Activated naive CD8-positive, alpha-beta T cell treated with anti-CD3 and anti-CD28 coated beads, Interleukin-2, amount 50 U/mL, for 16 hours (primary cell): ENCODE data around the gene FOCAD.

Experiments used
- DNase-seq: peaks from one replicate; pipeline ENCODE4 v3.0.0-alpha.2; 2020; ENCODE audit warnings: low read depth, low spot score

The FOCAD gene

DNA sequence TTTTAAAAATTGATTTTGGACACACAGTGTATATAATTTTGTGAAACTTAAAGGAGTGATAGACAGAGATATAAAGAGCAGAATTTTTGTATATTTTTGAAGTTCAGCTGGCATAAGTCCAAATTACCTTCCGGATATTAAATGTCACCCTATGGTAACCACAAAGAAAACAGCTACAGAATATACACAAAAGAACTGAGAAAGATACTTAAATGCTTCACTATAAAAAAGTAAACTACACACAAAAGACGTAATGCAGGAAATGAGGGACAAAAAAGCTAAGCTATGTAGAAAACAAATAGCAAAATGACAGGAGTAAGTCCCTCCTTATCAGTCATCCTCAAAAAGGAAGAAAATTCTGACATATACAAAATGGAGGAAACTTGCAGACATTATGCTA is 318.0 kb downstream of the FOCAD start:
- no peak for DNase-seq

DNA sequence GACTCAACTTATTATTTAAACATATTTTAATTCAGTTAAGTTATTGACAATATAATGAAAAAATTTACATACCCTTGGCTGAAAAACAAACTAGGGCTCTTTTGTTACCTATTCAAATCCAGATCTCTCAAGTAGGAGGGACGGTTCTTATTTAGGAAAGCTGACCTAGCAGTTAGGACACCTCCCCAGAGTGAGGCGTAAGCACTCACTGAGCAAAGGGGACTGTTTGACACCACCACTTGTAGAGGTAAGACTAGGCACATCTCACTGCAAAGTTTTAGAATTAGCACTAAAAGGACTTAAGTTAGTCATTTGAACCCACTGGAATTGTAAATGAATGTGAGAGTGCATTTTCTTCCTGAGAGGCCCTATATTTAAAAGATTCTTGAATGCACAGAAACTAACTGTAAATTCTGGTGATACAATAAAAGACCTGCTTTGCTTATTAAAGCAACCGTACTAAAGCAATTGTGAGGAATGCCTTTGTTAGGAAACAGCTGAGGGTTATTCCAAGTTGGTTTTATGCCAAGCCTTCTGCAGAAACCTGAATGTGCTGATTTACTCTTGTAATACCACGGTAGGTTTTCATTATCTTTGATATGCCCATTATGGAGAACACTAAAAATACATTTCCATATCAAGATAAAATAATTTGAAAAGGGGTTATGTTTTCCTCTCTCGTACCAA is 331.2 kb downstream of the FOCAD start:
- DNase-seq = no peak

DNA sequence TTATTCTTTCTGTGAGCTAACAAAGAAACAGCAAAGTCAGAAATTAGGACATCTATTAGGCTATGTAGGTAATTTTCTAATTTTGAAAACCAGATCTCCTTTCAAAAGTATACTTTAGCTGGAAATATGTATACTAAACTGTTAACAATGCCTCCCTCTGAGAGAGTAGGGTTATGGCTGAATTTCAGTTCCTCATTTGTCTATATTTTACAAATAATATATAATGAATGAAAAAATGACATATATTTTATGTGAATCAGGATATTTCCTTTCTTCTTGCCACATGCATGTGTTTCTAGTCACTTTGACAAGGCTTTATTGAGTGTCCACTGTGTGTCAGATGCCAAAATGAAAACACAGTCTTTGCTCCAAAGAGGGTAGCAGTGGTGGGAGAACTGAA is 331.9 kb downstream of the FOCAD start:
- DNase-seq = no peak

DNA sequence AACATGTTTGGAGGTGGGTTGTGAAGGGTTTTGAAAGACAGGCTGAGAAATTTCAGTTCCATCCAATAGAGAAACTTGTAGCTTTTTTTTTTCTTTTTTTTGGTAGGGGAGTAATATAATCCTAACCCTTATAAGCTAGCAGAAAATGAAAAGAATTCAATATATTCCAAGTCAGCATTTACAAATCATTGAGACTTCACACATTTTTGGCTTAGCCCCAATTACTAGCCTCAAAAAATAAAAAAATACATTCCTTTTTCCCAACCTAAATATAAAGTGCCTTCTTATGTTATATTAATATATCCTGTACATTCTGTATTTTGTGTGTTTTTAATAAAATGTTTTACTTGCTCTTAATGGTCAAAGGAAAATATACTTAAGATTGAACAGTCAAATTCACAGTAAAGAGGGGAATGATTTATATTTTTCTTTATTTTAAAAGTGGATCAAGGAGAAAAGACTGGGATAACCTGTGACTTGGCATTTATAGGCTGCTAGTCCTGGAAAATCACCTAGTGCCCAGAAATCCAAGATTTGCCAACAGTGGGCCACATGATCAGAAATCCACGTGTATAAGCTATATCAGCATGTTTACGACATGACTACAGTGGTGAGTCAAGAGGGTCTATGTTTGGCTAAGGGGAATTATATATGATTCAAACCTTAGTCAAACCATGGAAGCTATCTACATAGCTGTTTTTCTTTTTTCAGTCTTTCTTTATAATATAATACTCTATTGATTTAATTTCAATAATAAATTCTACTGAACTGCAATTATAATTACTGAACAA is 332.8 kb downstream of the FOCAD start:
- DNase-seq = no peak

DNA sequence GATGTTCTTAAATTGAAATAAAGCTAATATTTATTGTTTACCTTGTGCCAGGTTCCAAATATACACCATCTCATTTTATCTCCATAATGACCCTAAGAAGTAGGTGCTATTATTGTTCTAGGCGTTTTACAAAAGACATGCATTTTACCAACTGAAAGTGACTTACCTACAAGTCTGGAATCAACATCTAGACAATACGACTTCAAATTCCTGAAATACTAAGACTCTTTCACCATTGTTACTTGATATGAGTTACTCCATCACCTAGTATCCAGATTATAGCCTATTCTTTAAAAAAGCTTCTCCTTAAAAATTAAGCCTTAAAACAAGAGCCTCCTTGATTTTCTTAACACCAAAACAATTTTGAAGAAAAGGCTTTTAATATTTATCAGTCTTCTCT is 334.1 kb downstream of the FOCAD start:
- no peak for DNase-seq

DNA sequence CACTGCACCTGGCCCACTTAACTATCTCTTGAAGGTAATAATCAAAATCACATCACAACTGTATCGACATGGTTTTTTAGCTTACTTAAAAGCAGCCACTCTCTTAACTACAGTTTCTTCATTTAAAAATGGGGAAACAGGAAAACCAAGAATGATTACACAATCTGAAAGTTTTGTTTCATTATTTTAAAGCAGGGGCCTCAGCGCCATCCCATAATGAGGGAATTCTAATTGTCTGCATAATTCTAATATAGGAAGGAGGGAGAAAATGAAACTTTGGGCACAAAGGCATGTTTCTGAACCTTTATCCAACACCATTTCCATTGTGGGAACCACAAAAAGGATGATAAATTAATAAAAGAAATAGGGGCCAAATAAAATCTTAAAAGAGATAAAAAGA is 339.8 kb downstream of the FOCAD start:
- DNase-seq = no peak

DNA sequence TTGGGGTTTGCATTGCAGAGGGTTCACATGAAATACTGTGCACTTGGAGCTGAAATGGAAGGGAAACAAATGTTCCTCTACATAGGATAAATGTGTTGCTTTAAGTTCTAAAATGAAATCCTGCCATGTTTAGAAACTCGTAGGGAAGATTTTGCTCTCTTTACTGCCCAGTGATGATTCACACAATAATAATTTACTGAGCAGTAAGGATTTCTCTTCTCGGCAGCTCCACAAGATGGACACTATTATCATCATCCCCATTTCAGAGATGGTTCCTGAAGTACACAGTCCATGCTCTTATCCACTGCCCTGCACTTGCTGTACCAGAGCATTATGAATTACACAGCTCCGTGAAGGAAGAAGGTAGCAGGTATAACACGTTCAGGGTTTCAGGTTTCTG is 343.2 kb downstream of the FOCAD start:
- DNase-seq = no peak

DNA sequence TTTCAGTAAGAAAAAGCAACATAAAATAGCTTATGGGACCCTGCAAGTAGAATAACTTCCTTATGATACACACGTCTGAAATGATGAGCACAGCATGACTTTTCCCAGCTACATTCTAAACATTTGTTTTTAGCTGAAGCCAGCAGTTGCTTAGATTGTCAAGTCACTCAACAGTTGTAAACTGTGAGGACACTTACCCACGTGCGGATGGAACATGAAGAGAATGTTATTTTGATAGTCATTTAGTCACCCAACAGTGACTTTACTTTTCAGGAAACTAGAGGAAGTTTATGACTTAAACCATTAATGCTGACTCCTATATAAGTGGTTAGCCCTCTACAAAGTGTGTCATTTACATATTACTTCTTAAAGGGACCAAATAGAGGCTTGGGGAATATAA is 344.4 kb downstream of the FOCAD start:
- DNase-seq = no peak

DNA sequence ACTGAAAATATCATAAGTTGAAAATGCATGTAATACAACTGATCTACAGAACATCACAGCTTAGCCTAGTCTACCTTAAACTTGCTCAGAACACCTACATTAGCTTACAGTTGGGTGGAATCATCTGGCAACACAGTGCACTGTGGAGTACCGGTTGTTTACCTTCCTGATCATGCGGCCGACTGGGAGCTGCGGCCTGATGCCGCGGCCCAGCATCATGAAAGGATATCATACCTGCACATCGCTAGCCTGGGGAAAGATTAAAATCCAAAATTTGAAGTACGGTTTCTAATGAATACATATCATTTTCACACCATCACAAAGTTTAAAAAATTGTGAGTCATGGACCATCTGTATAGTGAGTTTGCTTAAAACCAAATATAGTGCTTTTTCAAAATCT is 345.6 kb downstream of the FOCAD start:
- DNase-seq = no peak

DNA sequence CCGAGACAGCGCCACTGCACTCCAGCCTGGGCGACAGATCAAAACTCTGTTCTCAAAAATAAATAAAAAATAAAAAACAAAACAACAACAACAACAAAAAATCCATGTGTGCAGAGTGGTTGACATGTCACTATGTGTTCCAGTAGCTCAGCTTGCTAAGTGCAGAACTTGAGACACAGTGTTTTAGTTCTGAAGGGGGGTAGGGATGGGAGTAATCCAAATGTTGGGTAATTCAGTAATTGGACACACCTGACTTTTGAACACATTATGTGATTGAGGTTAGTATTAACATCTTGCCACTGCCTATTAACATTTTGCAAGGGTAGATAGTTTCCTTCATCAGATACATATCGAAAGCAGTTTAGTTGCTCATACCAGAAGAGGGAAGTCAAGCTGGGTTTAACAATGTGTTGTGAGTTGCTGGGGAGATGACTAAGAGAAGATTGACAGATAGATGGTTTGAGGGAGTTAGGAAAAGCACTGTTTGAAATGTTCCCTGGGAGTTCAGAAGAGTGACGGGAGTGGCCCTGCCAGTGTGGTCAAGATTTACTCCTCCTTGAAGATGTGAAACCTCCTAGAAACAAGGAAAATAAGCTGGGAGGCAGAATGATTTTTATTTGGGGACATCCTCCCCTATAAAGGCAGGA is 346.5 kb downstream of the FOCAD start:
- no peak for DNase-seq

DNA sequence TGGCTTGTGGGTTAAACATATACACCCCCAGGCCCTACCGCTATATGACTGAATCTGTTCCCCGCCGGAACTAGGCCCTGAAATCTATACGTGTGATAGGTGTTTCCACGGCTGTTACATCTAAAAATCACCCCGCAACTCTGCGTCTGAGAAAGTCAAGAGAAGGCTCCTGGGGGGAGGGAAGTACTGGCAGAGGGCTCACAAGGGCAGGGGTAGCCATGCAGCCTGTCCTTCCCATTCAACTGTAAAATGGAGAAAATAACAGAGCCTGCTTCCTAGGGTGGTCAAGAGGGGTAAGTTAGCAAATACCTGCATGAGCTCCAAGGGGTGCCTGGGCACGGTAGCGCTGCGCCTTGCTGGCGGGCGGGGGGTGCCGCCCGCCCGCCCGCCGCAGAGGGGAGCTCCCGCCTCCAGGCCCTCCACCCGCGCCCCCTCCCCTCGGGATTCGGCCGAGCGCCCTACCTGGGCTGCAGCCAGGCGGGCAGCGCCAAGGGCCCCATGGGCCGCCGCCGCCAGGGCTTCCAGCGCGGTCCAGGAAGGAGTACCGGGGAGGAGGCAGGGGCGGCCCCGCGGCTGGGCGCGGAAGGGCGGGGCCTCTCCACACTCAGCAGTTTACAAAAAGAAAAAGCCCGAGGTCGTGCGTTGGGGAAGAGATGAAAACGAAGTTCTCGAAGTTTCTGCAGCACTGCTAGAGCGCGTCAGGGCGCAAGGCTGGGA is 347.2 kb downstream of the FOCAD start, which contains the start of gene HACD4:
Gene HACD4, minus strand, starts transcription at position 550 of the 717 bp plus-strand sequence. Its CDS starts 50 bp downstream, at position 500.
- DNase-seq = peak; percentile 24

DNA sequence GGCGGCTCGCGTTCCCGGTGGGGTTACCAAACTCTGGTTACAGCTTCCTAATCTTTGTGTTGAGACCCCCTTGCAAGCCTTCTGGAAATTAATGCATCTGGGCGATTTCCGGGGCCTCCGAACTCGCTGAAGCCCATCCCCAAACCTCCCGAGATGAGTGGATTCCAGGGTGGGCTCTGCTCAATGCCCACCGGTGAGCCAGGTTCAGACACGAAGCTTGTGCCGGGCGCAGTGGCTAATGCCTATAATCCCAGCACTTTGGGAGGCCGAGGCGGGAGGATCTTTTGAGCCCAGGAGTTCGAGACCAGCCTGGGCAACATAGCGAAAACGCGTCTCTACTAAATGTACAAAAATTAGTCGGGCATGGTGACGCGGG is 347.7 kb downstream of the FOCAD start:
- no peak for DNase-seq

DNA sequence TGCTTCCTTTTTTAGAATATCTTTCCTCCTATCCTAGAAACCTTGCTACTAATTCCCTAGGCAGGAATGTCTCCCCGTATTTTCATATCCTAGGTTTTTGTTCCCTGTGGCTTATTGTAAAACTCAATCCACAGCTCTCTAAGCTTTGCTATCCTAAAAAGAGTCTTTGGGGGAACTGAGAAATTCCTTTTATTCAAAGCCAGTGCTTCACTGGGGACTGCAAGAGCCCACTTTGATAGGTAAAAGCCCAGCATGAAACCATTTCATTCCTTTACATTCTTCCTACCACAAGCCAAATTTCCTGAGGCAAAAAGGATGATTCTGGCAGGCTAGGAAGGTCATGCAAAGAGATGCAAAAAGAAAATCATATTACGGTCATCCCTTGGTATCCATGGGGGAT is 353.2 kb downstream of the FOCAD start:
- no peak for DNase-seq

DNA sequence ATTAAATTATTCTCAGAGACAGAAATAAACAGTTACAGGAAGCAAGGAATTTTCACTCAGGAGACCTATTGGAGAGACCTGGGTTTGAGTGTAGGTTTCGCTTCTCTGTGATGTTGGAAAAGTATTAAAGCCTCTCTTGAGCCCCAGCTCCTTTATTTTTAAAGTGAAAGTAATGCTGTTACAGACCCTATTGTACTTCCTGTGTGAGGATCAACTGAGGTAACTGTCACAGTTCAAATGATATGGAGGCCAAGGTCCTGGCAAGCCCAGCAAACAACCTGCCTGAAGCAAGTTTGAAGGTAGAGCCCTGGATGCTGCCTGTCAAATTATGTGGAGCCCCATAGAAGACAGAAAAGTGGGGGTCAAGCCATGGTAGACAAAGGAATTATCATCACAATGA is 355.2 kb downstream of the FOCAD start:
- DNase-seq = no peak

DNA sequence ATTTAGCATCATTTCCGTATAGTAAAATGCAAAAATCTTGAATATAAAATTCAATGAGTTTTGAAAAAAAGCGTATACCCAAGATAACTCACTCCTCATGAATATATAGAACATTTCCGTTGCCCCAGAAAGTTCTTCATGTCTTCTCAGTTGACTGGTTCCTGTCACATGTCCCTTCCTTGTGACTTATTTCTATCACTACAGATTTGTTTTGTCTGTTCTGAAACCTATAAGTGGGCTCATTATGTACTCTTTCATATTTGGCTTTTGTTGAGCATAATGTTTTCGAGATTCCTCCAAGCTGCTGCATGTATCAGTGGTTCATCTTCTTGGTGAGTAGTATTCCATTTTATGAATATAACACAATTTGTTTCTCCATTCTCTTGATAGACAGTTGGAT is 358.4 kb downstream of the FOCAD start:
- DNase-seq = no peak

DNA sequence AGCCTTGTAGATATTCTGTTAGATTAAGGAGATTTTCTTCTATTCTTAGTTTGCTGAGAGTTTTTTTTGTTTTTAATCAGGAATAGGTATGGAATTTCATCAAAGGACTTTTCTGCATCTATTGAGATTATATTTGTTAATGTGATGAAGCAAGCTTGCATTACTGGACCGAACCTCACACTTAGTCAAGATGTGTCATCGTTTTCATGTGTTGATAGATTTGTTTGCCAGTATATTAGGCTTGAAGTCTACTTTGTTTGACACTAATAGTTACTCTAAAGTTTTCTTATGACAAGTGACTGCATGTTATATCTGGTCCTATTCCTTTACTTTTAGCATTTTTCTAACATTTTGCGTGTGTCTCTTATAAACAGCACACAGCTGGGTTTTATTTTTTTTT is 359.8 kb downstream of the FOCAD start:
- DNase-seq = no peak
